Heart left ventricle (tissue), 13 donors: ENCODE data around the gene AP5M1.

Experiments
- CTCF ChIP-seq, 12 donors: fragments of 200-600 bp; sonication (generic) in 4 of 12; IDR thresholded peaks; one replicate each; pipeline versions ENCODE4 v1.5.0 to v1.8.0; 2018 to 2022; ENCODE audit warnings: antibody characterized with exemption in 12 of 12, mild to moderate bottlenecking in 5 of 12
- POLR2A ChIP-seq, 2 donors: fragments of 450-650 bp; IDR thresholded peaks; one replicate each; pipeline ENCODE4 v1.6.1; 2017; ENCODE audit warnings: antibody characterized with exemption in 2 of 2, mild to moderate bottlenecking in 2 of 2, moderate library complexity in 2 of 2
- donor health status: ischemic (EF 13 %, LVEDD 7.1; RV severe dilation, severe dysfunction).
- donor health status: DM: no; HTN: yes; CAD: no.
- donor health status: DM: no; HTN: no; CAD: no.
- donor health status: ischemic (EF 25% LVEDD 6.9; RV normal size, moderate dysfunction).
- donor health status: ischemic (EF 25% LVEDD 5.7; RV mildly dilated, moderate dysfunction).
- donor health status: ischemic (EF 35%, LVEDD 5.7; RV mildly dilated, moderate dysfunction).
- donor health status: nonischemic (EF 11% LVEDD 7.7; RV severe dilation, severe dysfunction).
- donor health status: DM: yes; HTN: yes; CAD: no.
- donor health status: PGD.
- donor health status: ischemic (EF 29% LVEDD 5.4; RV normal size, mild dysfunction).
- donor health status: nonischemic (EF 23%, LVEDD 6.1; RV moderate dilation, normal function).

DNA sequence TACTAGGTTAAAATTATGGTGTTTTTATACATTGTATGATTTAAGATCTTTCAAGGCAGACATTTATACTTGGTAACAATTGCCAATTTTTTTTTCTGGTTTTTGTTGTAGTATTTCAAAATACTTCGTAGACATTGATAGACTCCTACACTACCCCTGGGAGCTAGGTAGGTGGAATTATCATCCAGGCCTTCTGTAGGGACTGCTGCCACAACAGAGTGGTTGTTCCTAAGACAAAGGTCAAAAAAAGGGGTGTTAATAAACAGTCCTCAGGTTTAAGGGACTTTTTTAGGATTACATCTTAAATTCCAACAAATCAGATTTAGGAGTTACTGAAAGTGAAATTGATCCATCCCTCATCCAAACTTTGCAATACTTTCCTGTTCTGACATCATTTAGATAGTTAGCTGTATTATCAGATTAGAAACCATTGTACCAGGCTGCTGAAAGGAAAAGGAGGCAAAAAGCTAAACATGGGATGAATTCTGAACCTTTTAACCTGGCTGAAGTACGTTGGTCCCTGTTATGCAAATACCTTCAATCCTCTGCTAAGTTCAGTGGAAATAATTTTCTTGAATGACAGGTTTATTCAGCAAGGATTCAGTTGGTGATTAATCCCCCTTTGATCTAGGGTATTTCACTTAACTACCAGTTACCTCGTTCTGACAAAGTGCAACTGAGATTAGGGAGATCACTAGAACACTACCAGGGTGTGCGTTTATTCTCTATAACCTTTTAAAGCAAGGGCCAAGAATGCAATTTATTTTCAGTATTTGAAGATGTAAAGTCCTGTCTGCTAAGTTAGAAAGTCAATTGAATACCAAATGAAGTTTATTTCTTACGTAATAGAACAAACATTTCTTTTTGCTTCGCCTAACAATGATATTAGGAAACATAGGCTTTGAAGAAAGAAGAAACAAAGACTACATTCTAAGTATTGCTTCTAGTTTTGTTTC is 23.2 kb downstream of the AP5M1 start:
- TF ChIP-seq CTCF (IDR thresholded peaks at IDR 0.05) (no peak), POLR2A (IDR thresholded peaks at IDR 0.05) (no peak)
